SKM-1 (cell line): ENCODE results near the gene LTV1.
"Not testable (repeated sequence)": the region's sequence is repeated elsewhere in the genome, so short reads cannot be mapped to it uniquely, and the experiment has no call there.

Experiments used
- DNase-seq: peaks from one replicate; lab custom pipeline; 2025; ENCODE audit not compliant: unreplicated experiment; lab: John Stamatoyannopoulos, UW

Gene LTV1

DNA sequence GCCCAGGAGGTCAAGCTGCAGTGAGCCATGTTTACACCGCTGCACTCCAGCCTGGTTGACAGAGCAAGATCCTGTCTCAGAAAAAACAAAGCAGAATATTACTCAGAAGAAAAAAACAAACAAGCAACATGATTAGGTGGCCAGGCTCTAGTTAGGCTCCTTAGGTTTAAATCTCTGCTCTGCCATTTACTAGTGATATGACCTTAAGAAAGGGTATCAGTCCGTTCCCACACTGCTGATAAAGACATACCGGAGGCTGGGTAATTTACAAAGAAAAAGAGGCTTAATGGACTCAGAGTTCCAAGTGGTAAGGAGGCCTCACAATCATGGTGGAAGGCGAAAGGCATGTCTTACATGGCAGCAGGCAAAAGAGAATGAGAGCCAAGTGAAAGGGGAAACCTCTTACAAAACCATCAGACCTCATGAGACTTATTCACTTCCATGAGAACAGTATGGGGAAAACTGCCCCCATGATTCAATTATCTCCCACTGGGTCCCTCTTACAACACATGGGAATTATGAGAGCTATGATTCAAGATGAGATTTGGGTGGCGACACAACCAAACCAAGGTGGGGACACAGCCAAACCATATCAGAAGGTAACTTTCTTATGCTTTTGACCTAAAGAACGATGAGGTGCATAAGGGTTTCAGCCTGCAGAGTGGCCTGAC is 2.4 kb upstream of the LTV1 start:
- no peak for DNase-seq

GRCh38 chr6:143842461-143842901 is 657 bp upstream of the LTV1 start:
- DNase-seq: no peak

- DNase-seq: no peak
These were observed 500 bp downstream of the LTV1 start for GRCh38 chr6:143843677-143843999.

GRCh38 chr6:143844006-143844405 is 868 bp downstream of the LTV1 start:
- DNase-seq: no peak

DNA sequence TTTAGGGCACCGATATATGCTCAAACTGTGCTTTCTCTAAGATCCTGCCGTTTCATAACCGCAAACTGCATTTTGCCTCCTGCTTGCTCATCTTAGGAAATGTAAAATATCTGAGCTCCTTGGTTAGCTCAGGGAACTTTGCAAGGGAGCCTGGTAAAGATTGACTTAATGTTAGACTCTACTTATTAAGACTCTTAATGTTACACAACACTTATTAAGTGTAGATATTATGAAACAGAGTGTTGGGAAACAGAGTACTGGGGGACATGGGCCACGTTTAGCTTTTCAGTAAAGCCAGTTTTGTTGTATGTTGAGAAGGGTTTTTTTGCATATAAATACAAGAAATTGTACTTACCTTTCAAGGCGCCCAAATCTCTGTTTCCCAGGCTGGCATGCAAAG is 1.9 kb downstream of the LTV1 start:
- DNase-seq: no peak

GRCh38 chr6:143851706-143852105 is 8.6 kb downstream of the LTV1 start:
- not testable (repeated sequence) for DNase-seq

GRCh38 chr6:143855057-143855456 is 11.9 kb downstream of the LTV1 start:
- DNase-seq: not testable (repeated sequence)

DNA sequence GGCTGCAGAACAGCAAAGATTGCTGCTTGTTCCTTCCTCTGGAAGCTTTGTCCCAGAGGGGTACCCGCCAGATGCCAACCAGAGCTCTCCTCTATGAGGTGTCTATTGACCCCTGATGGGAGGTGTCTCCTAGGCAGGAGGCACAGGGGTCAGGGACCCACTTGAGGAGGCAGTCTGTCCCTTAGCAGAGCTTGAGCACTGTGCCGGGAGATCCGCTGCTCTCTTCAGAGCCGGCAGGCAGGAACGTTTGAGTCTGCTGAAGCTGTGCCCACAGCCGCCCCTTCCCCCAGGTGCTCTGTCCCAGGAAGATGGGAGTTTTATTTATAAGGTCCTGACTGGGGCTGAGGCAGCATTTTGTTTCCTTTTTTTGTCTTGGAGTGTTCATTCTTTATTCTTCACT is 13.6 kb downstream of the LTV1 start:
- not testable (repeated sequence) for DNase-seq

DNA sequence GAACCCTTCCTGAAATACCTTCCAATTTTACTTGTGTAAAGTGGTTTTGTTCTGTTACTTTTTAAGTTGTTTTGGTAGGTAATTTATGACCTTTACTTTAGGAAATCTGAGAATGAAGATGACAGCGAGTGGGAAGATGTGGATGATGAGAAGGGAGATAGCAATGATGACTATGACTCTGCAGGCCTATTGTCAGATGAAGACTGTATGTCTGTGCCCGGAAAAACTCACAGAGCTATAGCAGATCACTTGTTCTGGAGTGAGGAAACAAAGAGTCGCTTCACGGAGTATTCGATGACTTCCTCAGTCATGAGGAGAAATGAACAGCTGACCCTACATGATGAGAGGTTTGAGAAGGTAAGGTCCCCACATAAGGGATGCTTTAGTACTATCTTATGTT is 14.5 kb downstream of the LTV1 start:
- no peak for DNase-seq

- DNase-seq: no peak
These were observed 16.9 kb downstream of the LTV1 start for GRCh38 chr6:143859891-143860660.

- DNase-seq: no peak
These were observed 20.6 kb downstream of the LTV1 start for GRCh38 chr6:143863771-143864170.

GRCh38 chr6:143864234-143864633 is 21.1 kb downstream of the LTV1 start, which contains the start of gene ZC2HC1B:
Gene ZC2HC1B, plus strand, starts transcription at chr6:143864474. Its CDS starts 66 bp downstream, at chr6:143864540.
- no peak for DNase-seq

- no peak for DNase-seq
These were observed 24.1 kb downstream of the LTV1 start for GRCh38 chr6:143867236-143867635.

DNA sequence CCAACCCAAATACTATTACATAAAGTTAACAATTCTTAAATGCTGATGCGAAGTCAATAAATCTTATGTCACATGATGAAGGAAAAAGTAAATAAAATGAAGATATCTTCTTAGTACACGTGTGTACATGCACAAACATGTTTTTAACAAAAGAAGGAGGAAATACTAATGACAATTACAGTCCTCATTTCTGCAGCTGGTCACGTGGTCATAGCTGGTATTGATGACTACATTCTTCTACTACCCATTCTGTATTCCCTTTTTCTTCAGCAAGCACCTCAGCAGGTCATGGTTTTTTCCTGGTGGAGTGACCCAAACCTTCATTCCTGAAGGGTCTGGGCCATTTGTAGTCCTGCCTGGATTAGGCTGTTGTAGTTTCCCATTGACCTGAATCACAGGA is 25.7 kb downstream of the LTV1 start:
- not testable (repeated sequence) for DNase-seq

DNA sequence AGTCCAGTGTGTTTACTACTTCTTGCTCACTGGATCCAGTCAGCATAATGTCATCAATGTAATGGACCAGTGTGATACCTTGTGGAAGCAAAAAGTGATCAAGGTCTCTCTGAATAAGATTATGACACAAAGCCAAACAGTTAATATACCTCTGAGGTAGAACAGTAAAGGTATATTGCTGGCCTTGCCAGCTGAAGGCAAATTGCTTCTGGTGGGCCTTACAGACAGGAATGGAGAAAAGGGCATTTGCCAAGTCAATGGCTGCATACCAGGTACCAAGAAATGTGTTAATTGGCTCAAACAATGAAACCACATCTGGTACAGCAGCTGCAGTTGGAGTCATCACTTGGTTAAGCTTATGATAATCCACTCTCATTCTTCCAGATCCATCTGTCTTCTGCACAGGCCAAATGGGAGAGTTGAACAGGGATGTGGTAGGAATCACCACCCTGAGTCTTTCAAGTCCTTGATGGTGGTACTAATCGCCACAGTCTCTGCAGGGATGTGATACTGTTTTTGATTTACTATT is 28.1 kb downstream of the LTV1 start:
- not testable (repeated sequence) for DNase-seq

GRCh38 chr6:143872201-143872600 is 29.1 kb downstream of the LTV1 start:
- no peak for DNase-seq

GRCh38 chr6:143873600-143873999 is 30.5 kb downstream of the LTV1 start:
- DNase-seq: not testable (repeated sequence)

DNA sequence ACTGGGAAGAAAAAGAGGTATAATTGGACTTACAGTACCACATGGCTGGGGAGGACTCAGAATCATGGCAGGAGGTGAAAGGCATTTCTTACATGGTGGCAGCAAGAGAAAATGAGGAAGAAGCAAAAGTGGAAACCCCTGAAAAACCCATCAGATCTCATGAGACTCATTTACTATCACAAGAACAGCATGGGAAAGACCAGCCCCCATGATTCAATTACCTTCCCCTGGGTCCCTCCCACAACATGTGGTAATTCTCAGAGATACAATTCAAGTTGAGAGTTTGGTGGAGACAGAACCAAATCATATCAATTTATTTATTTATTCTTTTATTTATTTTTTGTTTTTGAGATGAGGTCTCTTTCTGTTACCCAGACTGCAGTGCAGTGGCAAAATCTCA is 31.4 kb downstream of the LTV1 start:
- DNase-seq: not testable (repeated sequence)

- no peak for DNase-seq
These were observed 34.6 kb downstream of the LTV1 start for GRCh38 chr6:143877584-143878271.

DNA sequence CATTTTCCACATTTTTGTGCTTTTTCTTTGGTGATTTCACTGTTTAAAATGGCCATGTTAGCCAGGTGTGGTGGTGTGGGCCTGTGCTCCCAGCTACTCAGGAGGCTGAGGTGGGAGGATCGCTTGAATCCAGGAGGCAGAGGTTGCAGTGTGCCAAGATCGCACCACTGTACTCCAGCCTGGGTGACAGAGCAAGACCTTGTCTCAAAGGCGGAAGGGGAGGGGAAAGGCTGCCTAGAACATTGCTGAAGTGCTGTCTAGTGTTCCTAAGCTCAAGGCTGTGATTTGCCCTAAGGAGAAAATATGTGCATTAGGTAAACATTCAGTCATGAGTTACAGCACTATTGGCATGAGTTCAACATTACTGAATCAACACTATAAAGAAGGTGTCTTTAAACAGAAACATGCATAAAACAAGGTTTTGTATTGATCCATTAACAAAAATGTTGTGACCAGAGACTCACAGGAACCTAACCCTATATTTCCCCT is 35.2 kb downstream of the LTV1 start:
- no peak for DNase-seq

- DNase-seq: no peak
These were observed 37.3 kb downstream of the LTV1 start for GRCh38 chr6:143880412-143880811.
